ENCODE data around the gene ACSM4. TPM values are rescaled to one million over a fixed set of nuclear protein-coding genes. Genes with fewer than 3 reads are reported as not detected.

ACSM4 gene
- total and polyA plus RNA-seq, 9 of the 15 experiments (the other 6 are each of a cell fraction or from before 2014, with no cell fraction given): not detected

DNA sequence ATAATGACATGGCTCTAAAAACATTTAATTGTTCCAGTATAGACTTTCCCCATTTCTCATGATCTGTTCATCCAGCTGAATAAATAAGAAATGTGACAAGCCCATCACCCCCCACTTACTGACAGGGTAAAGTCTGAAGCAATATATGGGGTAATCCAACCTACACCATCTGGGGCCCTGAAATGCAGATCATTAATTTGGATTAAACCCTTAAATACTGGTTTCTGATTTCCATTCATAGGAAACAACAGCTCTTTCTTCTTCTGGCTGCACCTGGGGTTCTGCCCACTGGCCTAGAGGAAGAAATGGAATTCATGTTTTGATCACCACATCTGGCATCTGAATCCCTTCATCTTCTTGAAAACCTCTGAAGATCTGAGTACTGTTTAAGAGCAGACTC is 39.3 kb upstream of the ACSM4 start:
- no peak for ATAC-seq
- Histone ChIP-seq H3K9me1 (ENCODE audit: control insufficient read depth, insufficient read depth, low read length) (no peaks in the 10 kb centered on the region), H3K4me1 (replicated peaks in 1 of 2; ENCODE audit: control insufficient read depth in 2 of 2, insufficient read depth in 2 of 2, low read length in 2 of 2) (no peaks in the 10 kb centered on the region), H3K27me3 (ENCODE audit: control insufficient read depth in 2 of 2, insufficient read depth in 2 of 2, low read length in 2 of 2) (no peaks in the 10 kb centered on the region), H3K9ac (ENCODE audit: insufficient read depth in 1 of 2, low read depth in 2 of 2, low read length in 2 of 2) (no peak overlapping the region), H3K27ac (ENCODE audit: extremely low read depth, low read depth, low read length) (no peak overlapping the region), H4K20me1 (replicated peaks; ENCODE audit: control insufficient read depth, insufficient read depth, low read length) (no peaks in the 10 kb centered on the region), H3K79me2 (ENCODE audit: control insufficient read depth, insufficient read depth, low read length) (no peaks in the 10 kb centered on the region), H3K9me3 (replicated peaks; ENCODE audit: control insufficient read depth, insufficient read depth, low read depth, low read length) (no peaks in the 10 kb centered on the region), H2AFZ (ENCODE audit: low read depth, low read length) (no peak overlapping the region), H3K36me3 (ENCODE audit: control insufficient read depth, insufficient read depth, low read length) (no peaks in the 10 kb centered on the region), H3K4me2 (ENCODE audit: insufficient read depth, low read length) (no peak overlapping the region), H3K4me3 (no peak overlapping the region)
- no peak for FAIRE-seq
- no TSS peak for BruUV-seq (replicated peaks)
- intact Hi-C loops (cut with micrococcal nuclease): no loop called here
- in situ Hi-C loops (cut with MboI): no loop called here
- CTCF ChIA-PET (ENCODE audit: low intra/inter-chr PET ratio): no interaction called here
- TF ChIP-seq, protein P1, sequence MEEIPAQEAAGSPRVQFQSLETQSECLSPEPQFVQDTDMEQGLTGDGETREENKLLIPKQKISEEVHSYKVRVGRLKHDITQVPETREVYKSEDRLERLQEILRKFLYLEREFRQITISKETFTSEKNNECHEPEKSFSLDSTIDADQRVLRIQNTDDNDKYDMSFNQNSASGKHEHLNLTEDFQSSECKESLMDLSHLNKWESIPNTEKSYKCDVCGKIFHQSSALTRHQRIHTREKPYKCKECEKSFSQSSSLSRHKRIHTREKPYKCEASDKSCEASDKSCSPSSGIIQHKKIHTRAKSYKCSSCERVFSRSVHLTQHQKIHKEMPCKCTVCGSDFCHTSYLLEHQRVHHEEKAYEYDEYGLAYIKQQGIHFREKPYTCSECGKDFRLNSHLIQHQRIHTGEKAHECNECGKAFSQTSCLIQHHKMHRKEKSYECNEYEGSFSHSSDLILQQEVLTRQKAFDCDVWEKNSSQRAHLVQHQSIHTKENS (CRISPR knock-in tag; IDR thresholded peaks at IDR 0.05): no peak
- no peak for TF ChIP-seq ZNF696 (CRISPR knock-in tag; conservative IDR thresholded peaks at IDR 0.05)
- no peak for TF ChIP-seq ATF1 (CRISPR knock-in tag; IDR thresholded peaks at IDR 0.05)
- TF ChIP-seq ATF1 (tag; IDR thresholded peaks at IDR 0.05): no peak
- TF ChIP-seq, protein P2, sequence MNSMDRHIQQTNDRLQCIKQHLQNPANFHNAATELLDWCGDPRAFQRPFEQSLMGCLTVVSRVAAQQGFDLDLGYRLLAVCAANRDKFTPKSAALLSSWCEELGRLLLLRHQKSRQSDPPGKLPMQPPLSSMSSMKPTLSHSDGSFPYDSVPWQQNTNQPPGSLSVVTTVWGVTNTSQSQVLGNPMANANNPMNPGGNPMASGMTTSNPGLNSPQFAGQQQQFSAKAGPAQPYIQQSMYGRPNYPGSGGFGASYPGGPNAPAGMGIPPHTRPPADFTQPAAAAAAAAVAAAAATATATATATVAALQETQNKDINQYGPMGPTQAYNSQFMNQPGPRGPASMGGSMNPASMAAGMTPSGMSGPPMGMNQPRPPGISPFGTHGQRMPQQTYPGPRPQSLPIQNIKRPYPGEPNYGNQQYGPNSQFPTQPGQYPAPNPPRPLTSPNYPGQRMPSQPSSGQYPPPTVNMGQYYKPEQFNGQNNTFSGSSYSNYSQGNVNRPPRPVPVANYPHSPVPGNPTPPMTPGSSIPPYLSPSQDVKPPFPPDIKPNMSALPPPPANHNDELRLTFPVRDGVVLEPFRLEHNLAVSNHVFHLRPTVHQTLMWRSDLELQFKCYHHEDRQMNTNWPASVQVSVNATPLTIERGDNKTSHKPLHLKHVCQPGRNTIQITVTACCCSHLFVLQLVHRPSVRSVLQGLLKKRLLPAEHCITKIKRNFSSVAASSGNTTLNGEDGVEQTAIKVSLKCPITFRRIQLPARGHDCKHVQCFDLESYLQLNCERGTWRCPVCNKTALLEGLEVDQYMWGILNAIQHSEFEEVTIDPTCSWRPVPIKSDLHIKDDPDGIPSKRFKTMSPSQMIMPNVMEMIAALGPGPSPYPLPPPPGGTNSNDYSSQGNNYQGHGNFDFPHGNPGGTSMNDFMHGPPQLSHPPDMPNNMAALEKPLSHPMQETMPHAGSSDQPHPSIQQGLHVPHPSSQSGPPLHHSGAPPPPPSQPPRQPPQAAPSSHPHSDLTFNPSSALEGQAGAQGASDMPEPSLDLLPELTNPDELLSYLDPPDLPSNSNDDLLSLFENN (IDR thresholded peaks at IDR 0.05; ENCODE audit: low read depth in 2 of 2, low read length in 2 of 2): no peak
- no peak for TF ChIP-seq TSC22D4 (tag; IDR thresholded peaks at IDR 0.05)
- TF ChIP-seq, protein P3, sequence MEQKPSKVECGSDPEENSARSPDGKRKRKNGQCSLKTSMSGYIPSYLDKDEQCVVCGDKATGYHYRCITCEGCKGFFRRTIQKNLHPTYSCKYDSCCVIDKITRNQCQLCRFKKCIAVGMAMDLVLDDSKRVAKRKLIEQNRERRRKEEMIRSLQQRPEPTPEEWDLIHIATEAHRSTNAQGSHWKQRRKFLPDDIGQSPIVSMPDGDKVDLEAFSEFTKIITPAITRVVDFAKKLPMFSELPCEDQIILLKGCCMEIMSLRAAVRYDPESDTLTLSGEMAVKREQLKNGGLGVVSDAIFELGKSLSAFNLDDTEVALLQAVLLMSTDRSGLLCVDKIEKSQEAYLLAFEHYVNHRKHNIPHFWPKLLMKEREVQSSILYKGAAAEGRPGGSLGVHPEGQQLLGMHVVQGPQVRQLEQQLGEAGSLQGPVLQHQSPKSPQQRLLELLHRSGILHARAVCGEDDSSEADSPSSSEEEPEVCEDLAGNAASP (IDR thresholded peaks at IDR 0.05): no peak
- TF ChIP-seq ZNF77 (CRISPR knock-in tag; IDR thresholded peaks at IDR 0.05): no peak
- TF ChIP-seq RBM22 (IDR thresholded peaks at IDR 0.05; ENCODE audit: low read depth, low read length, poor library complexity, severe bottlenecking): no peak
- POLR2A ChIA-PET: no interaction called here
- no peak for DNase-seq (ENCODE audit: extremely low read depth in 1 of 4, low spot score in 3 of 4)
